Activated B cell treated with CpG ODN at 0.5 μM for 24 hours (primary cell): ENCODE results near the gene CELF4. TPM values are rescaled to one million over a fixed set of nuclear protein-coding genes. Genes with fewer than 3 reads are reported as not detected.

Experiments used
- ATAC-seq: fragments of 200-7000 bp; cut with Tn5 transposase; one replicate; pipeline ENCODE4 v1.10.0; 2021; ENCODE audit warnings: low read depth, mild to moderate bottlenecking, moderate library complexity
- CTCF ChIA-PET: fragments of 350-600 bp; sonication (Branson Sonifier 250); formaldehyde crosslinking; loops from one replicate; lab custom pipeline; 2021; ENCODE audit warnings: antibody characterized with exemption; lab: Charles Lee
- POLR2A ChIA-PET: fragments of 350-600 bp; sonication (Branson Sonifier 250); formaldehyde crosslinking; loops from one replicate; lab custom pipeline; 2021; ENCODE audit warnings: antibody characterized with exemption; lab: Charles Lee
- DNase-seq: peaks from one replicate; pipeline ENCODE4 v3.0.0; 2022
- H3K27ac Mint-ChIP-seq: one replicate; pipeline ENCODE4 v1.8.0; 2020; ENCODE audit warnings: mixed read lengths
- H3K27me3 Mint-ChIP-seq: one replicate; pipeline ENCODE4 v1.8.0; 2021; ENCODE audit warnings: mixed read lengths
- H3K36me3 Mint-ChIP-seq: one replicate; pipeline ENCODE4 v1.8.0; 2021; ENCODE audit warnings: low read depth, mixed read lengths
- H3K4me1 Mint-ChIP-seq: one replicate; pipeline ENCODE4 v1.8.0; 2021; ENCODE audit warnings: mixed read lengths
- H3K4me3 Mint-ChIP-seq: one replicate; pipeline ENCODE4 v1.8.0; 2020; ENCODE audit warnings: mild to moderate bottlenecking, mixed read lengths
- H3K9me3 Mint-ChIP-seq: one replicate; pipeline ENCODE4 v1.8.0; 2020; ENCODE audit warnings: mixed read lengths
- intact Hi-C: fragments of 100-400 bp; cut with micrococcal nuclease; formaldehyde crosslinking; loops from one replicate; pipeline ENCODE4 v1.15.1; 2024
- total RNA-seq: library from RNA; stranded (reverse); gene quantifications from 2 replicates; pipeline ENCODE4 v1.2.3, GENCODE V29; 2022
- TF ChIP-seq, protein P1 (sequence below): fragments of 200-600 bp; IDR thresholded peaks from one replicate; pipeline ENCODE4 v1.8.0; 2022; ENCODE audit warnings: antibody characterized with exemption, mild to moderate bottlenecking

The CELF4 gene
- total RNA-seq, 1 donor from 2014 or later, result not detected

DNA sequence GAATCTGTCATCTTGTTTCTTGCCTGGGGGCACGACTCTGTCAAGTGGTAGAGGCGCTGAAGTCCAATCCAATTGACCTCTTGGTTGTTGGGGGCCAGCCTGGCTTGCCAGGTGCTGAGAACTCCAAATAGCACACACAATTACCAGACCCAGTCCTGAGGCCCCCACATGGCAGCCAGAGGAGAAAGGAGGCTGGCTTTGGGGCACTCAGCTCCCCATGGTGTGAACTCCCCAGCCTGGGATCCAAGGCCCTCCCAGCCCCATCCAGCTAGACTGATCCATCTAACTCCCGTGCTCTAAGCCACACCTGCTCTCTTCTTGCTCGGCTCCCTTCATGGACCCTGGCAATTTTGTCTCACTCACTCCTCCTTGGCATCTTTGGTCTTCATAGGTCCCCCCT lies 170.0 kb downstream of the CELF4 start:
- DNase-seq (no peak), ATAC-seq (no peak)
- intact Hi-C loops, result no loop called here
- Mint-ChIP-seq H3K4me1 (peaks cover 9% of the 10 kb centered on the region), H3K27me3 (peaks cover 26% of the 10 kb centered on the region), H3K9me3 (no peaks in the 10 kb centered on the region), H3K27ac (no peak overlapping the region), H3K4me3 (no peak overlapping the region), H3K36me3 (no peaks in the 10 kb centered on the region)
- CTCF ChIA-PET, result no interaction called here
- POLR2A ChIA-PET, result no interaction called here
- TF ChIP-seq, protein P1, sequence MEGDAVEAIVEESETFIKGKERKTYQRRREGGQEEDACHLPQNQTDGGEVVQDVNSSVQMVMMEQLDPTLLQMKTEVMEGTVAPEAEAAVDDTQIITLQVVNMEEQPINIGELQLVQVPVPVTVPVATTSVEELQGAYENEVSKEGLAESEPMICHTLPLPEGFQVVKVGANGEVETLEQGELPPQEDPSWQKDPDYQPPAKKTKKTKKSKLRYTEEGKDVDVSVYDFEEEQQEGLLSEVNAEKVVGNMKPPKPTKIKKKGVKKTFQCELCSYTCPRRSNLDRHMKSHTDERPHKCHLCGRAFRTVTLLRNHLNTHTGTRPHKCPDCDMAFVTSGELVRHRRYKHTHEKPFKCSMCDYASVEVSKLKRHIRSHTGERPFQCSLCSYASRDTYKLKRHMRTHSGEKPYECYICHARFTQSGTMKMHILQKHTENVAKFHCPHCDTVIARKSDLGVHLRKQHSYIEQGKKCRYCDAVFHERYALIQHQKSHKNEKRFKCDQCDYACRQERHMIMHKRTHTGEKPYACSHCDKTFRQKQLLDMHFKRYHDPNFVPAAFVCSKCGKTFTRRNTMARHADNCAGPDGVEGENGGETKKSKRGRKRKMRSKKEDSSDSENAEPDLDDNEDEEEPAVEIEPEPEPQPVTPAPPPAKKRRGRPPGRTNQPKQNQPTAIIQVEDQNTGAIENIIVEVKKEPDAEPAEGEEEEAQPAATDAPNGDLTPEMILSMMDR, result no peak

GRCh38 chr18:37395138-37395537 lies 170.5 kb downstream of the CELF4 start:
- H3K27me3 Mint-ChIP-seq, result peaks cover 26% of the 10 kb centered on the region
- no peaks in the 10 kb centered on the region for H3K9me3 Mint-ChIP-seq
- TF ChIP-seq, protein P1, result no peak
- H3K36me3 Mint-ChIP-seq, result no peaks in the 10 kb centered on the region
- ChIA-PET CTCF (no interaction called here), POLR2A (no interaction called here)
- intact Hi-C loops, result no loop called here
- no peak overlapping the region for H3K27ac Mint-ChIP-seq
- no peak for DNase-seq
- no peak overlapping the region for H3K4me3 Mint-ChIP-seq
- no peak for ATAC-seq
- peaks cover 9% of the 10 kb centered on the region for H3K4me1 Mint-ChIP-seq

DNA sequence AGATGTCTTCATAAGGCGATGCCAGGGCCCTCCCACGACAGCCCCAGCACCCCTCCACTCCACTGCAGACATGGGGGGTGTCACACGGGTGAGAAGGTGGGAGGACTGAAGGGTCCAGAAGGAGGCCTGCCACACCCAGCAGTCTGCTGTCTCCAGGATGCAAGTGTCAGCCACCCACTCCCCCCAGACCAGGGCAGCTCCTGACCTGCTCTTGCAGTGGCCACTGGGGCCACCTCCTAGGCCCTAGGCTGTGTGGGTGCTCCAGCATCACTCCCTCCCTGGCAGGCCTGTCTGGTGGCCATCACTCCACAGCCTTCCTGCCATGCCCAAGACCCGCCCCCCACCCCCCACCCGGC lies 171.0 kb downstream of the CELF4 start:
- DNase-seq, result no peak
- Mint-ChIP-seq H3K27ac (no peak overlapping the region), H3K27me3 (peaks cover 26% of the 10 kb centered on the region), H3K9me3 (no peaks in the 10 kb centered on the region), H3K4me3 (peak overlapping the region; percentile 19), H3K36me3 (no peaks in the 10 kb centered on the region), H3K4me1 (peaks cover 9% of the 10 kb centered on the region)
- TF ChIP-seq, protein P1, result no peak
- ATAC-seq, result no peak
- POLR2A ChIA-PET, result no interaction called here
- CTCF ChIA-PET, result no interaction called here
- intact Hi-C loops, result no loop called here

DNA sequence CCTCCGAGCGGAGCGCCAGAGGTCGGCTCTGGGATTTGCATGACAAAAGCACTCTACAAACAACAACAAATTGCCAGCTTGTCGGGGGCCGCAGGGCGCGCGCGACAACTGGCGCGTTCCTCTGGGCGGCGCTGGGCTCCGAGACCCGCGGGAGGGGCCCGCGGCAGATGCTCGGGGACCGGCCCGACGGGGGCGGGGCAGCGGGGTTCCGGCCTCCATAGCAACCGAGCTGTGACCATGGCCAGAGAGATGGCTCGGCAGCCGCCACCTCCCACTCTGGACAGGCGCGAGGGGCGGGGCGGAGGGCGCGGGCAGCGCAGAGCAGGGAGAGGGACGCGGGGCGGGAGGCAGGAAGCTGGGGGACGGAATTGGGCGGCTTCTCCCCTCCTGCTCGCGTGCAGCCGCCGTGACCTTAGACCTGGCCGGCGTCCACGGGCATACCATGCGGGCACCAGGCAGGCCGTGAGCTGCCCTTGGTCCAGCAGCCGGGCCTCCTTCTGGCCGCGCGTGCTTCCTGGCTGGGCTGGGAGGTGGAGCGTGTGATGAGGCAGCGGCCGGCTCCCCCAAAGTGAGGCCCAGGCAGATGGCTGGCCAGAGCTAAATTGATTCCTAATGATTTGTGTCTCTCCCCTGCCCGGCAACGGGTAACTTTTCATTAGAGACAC lies 171.5 kb downstream of the CELF4 start:
- H3K4me1 Mint-ChIP-seq, result peaks cover 9% of the 10 kb centered on the region
- DNase-seq, result no peak
- H3K4me3 Mint-ChIP-seq, result peak overlapping the region; percentile 19
- TF ChIP-seq, protein P1, result no peak
- ATAC-seq, result no peak
- ChIA-PET POLR2A (no interaction called here), CTCF (no interaction called here)
- no peak overlapping the region for H3K27ac Mint-ChIP-seq
- peaks cover 26% of the 10 kb centered on the region for H3K27me3 Mint-ChIP-seq
- intact Hi-C loops, result no loop called here
- no peaks in the 10 kb centered on the region for H3K9me3 Mint-ChIP-seq
- H3K36me3 Mint-ChIP-seq, result no peaks in the 10 kb centered on the region

GRCh38 chr18:37393221-37393827 lies 172.3 kb downstream of the CELF4 start:
- intact Hi-C loops, result no loop called here
- Mint-ChIP-seq H3K9me3 (no peaks in the 10 kb centered on the region), H3K4me1 (peaks cover 9% of the 10 kb centered on the region), H3K27ac (no peak overlapping the region), H3K27me3 (peaks cover 26% of the 10 kb centered on the region), H3K36me3 (no peaks in the 10 kb centered on the region), H3K4me3 (no peak overlapping the region)
- ChIA-PET CTCF (no interaction called here), POLR2A (no interaction called here)
- ATAC-seq (no peak), DNase-seq (no peak)
- TF ChIP-seq, protein P1, result no peak
